ENCODE data around the gene DYNC1I2.

The DYNC1I2 gene

DNA sequence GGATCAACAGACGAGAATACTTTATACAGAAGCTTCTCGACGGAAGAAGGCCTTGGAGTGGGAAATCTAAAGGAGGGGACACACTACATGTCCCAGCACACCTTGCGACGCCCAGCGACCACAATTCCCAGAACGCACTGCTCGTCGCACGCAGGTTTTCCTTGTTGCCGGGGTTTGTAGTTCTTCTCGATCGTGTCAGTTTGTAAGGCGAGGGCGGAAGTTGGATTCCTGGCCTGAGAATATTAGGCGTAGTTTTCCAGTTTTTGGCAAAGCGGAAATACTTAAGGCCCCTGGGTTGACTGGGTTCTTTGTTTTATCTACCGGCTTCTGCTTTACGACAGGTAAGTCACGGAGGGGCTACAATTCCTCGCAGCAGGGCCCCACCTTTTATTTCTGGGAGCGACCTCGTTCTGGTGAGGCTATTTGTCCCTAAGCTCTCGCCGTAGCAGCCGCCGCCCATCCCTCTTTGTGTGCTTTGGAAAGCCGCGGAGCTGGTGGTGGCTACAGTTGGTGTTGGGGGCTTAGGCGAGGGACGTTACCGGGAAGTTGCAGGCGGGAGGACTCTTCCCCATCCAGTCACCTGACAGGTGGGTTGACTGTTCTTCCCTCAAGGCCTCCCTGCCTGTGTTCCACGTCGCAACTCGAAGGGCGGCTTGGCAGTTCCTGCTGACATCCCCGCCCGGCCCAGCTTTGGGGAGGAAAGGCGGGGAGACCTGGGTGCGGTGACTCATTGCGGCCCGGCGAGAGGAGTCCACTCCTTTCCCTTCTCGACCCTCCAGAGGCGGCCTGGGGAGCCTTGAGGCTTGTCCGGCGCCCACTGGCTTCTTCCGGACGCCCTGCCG lies at the start of gene DYNC1I2:
DYNC1I2 (plus strand) TSS at position 183 of the 842 bp plus-strand sequence. CDS start 2,687 bp downstream, outside the sequence.
- DNase-seq = peak; percentile 96

- DNase-seq = no peak
Measured at GRCh38 chr2:171651667-171652415, 35.4 kb upstream of the DYNC1I2 start.

DNA sequence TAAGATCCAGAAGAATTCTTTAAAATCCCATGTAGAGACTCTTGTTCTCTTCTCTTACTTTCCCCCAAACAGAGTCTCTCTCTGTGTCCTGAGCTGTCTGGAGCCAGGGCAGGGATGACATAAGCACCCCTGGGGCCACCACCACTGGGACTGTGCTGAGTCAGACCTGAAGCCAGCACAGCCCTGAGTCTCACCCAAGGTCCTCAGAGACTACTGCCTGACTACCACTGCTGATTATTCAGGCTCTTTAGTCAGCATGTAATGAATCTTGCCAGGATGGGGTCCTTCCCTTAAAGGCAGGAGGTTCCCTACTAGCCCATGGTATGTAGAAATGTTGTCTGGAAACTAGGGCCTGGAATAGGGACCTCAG lies 34.9 kb upstream of the DYNC1I2 start:
- DNase-seq = no peak

GRCh38 chr2:171655586-171655985 lies 31.7 kb upstream of the DYNC1I2 start:
- no peak for DNase-seq

- DNase-seq = no peak
Measured at GRCh38 chr2:171667041-171667440, 20.2 kb upstream of the DYNC1I2 start.

GRCh38 chr2:171668183-171668582 lies 19.1 kb upstream of the DYNC1I2 start:
- DNase-seq = no peak

- no peak for DNase-seq
Measured at GRCh38 chr2:171669121-171669520, 18.1 kb upstream of the DYNC1I2 start.

DNA sequence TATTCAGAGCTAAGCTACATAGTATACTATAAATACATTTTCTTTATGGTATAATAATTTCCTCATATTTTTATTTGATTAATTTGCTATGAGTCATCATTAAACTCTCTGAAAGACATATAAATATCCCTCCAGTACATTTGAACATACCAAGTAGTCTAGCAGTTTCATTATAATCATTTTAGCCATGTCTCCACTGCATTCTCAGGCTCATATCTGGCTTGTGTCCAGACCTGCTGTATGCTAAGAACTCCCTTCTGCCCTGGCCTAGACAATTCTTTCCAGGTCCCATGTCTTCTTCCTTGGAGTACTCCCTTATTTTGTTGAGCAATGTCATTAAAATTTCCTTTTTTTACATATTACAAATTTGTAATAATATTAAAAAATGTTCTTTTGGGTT lies 16.6 kb upstream of the DYNC1I2 start:
- DNase-seq = no peak

- DNase-seq = no peak
Measured at GRCh38 chr2:171671867-171672266, 15.4 kb upstream of the DYNC1I2 start.

DNA sequence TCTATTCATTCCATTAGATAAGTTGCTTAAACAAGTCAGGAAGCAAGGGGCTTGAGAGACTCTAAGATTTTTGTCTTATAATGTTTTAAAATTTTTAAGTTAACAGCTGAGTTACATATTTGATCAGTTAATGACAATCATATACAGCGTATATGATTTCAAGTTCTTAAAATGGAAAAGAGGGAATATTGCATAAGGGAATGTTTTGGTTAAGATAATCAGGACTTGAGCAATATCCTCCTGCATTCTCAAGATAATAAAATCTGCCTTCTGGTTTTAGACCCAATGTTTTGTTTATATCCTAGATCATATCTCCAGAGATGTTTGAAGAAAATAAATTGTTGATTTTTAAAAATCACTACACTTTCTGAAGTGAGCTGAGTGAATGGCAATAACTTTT lies 13.4 kb upstream of the DYNC1I2 start:
- peak; percentile 4 for DNase-seq

DNA sequence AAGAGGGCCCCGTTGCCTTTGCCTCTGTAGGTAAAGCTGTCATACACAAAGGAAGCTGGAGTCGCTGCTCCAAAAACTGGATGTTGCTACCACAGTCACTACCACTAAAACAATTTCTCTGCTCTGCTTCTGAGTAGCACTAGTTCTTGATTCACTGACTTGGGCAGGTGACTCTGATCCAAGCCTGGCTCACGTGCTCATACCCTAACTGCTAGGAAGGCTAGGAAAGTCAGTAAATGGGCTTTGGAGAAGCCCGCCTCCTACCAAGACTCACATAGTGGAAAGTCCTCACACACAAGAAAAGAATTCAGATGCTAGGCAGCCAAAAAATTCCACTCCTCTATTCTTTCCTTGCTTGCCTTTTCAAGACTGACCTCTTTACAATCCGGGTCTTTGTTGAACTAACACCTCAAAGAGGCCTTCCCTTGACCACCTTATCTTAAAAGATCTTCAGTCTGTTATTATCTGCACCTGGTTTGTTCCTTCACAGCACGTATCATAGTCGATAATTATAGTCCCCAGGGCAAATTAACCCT lies 11.4 kb upstream of the DYNC1I2 start:
- DNase-seq = no peak

GRCh38 chr2:171678619-171679018 lies 8.7 kb upstream of the DYNC1I2 start:
- no peak for DNase-seq

- no peak for DNase-seq
Measured at GRCh38 chr2:171688129-171688465, 828 bp downstream of the DYNC1I2 start.

- no peak for DNase-seq
Measured at GRCh38 chr2:171692331-171692730, 5.1 kb downstream of the DYNC1I2 start.

DNA sequence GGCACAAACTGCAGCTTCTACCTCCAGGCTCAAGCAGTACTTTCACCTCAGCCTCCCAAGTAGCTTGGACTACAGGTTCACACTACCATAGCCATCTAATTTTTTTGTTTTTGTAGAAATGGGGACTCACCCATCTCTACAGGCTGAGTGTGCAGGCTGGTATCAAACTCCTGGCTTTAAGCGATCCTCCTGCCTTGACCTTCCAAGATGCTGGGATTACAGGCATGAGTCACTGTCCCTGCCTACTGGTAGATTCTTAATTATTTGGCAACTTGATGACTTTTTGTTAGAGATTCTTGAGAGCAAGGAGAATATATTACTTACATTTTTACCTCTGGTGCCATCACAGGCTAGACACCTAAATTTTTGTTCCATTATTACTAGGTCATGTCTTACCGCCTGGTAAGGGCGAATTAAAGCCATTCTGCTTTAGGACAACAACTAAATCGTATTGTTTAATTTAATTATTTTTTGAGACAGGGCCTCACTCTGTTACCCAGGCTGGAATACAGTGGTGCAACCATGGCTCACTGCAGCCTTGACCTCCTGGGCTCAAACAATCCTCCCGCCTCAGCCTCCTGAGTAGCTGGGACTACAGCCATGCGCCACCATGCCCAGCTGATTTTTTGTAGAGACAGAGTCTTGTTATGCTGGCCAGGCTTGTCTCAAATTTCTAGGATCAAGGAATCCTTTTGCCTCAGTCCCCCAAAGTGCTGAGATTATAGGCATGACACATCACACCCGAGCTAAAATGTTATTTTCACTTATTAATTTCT lies 15.7 kb downstream of the DYNC1I2 start:
- peak; percentile 52 for DNase-seq

DNA sequence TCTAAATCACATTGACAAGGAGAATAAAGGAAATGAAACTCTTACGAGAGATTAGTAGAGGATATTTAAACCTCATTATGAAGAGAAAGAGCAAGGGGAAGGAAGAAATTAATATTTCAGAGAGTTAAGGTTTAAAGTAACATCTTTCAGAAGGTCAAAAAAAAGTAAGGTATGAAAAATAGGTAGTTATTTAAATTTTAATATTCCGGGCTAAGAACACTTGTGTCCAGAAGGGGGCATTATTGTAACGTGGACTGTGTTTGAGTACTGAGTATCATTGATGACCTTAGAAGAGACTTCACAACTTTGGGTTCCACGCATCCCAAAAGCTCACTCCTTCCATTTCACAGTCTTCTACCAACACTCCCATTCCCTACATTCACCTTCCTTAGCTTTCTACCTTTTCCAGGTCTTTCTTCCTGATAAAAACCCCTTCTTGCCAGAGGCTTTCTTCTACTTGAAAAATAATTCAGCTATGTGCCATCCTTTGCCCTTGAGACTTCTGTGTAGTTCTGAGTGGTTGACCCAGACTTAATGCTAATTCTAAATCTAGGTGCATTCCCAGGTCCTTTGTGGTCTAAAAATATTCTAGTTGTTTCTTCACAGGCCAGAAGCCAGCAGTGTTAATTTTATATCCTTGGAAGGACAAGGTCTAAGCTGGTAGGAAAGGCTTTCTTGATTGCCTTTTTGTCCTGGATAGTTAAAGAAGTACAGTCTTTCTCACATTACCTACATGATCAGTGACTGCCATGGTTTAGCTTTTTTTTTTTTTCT lies 16.5 kb downstream of the DYNC1I2 start:
- DNase-seq = peak; percentile 47

DNA sequence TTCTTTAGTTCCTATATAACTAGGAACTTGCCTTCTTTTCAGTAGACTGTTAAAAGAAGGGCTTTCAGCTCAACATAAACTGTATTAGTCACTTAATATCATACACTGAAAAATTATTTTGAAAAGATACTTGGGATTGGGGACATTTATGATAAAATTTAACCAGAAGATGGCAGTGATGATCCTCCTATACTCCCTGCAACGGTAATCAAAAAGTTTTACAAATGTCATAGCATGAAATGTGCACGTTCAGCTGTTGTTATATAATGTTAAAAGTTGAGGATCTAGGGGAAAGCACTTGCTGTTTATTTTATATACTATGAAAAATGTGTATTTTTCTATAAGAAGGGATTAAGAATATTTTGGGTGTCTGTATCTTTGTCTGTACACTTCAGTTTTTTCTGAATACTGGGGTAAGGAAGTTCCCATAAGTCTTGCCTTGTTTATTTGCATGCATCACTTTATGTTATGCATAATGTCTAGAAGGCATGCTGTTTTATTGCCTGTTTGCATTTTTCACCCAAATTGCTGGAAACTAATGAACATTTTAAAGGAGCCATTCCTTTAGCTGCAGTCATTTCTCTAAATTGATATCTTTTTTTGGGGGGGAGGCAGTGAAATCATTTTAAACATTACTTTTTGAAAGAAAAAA lies 19.0 kb downstream of the DYNC1I2 start:
- DNase-seq = peak; percentile 45

- no peak for DNase-seq
Measured at GRCh38 chr2:171707752-171708151, 20.5 kb downstream of the DYNC1I2 start.

GRCh38 chr2:171709011-171709685 lies 21.9 kb downstream of the DYNC1I2 start:
- DNase-seq = no peak

DNA sequence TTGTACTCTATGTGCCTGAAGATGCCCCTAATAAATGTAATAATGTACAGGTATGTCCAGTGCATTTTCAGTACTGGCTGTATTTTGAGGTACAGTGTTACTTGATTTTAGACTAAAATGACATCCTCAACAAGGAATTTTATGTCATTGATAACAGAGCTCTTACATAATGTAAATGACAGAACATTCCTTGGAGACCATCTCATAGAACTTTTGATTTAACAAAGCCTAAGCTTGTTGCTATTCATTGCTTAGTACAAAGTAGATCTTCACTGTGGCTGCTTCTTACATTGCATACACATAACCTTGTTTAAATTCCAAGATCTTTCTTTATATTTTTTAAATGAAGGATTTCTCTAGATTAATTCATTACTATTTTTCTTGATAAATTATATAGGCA lies 24.1 kb downstream of the DYNC1I2 start:
- DNase-seq = peak; percentile 22

DNA sequence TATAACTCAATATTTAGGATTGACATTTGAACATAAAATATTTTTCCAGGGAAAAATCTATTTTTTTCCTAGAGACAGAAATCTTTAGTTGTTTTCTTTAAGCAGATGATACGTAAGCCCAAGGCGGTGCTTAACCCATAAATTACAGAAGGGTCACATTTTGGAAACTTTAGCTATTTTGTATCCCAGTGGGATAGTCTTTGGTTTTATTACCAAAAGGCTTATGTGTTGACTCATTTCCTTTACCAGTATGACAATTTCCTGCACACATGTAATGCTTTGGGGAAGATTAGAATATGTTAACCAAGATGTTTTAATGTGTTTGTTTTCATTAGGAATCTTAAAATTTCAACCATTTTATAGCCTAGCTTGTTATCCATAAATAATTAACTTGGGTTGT lies 24.8 kb downstream of the DYNC1I2 start:
- peak; percentile 94 for DNase-seq

All from HCEC 1CT (cell line).